HG03135 (cell line): Measurements from ENCODE around the gene NAIF1.
"Not testable (repeated sequence)": the region's sequence is repeated elsewhere in the genome, so short reads cannot be mapped to it uniquely, and the experiment has no call there.

Source experiments
- ATAC-seq: cut with Tn5 transposase; IDR thresholded peaks from one replicate; pipeline ENCODE4 v1.9.1; 2021; ENCODE audit warnings: mild to moderate bottlenecking, moderate library complexity; ENCODE audit not compliant: unreplicated experiment

NAIF1 gene, protein sequence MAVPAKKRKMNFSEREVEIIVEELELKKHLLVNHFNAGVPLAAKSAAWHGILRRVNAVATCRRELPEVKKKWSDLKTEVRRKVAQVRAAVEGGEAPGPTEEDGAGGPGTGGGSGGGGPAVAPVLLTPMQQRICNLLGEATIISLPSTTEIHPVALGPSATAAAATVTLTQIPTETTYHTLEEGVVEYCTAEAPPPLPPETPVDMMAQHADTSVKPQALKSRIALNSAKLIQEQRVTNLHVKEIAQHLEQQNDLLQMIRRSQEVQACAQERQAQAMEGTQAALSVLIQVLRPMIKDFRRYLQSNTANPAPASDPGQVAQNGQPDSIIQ

DNA sequence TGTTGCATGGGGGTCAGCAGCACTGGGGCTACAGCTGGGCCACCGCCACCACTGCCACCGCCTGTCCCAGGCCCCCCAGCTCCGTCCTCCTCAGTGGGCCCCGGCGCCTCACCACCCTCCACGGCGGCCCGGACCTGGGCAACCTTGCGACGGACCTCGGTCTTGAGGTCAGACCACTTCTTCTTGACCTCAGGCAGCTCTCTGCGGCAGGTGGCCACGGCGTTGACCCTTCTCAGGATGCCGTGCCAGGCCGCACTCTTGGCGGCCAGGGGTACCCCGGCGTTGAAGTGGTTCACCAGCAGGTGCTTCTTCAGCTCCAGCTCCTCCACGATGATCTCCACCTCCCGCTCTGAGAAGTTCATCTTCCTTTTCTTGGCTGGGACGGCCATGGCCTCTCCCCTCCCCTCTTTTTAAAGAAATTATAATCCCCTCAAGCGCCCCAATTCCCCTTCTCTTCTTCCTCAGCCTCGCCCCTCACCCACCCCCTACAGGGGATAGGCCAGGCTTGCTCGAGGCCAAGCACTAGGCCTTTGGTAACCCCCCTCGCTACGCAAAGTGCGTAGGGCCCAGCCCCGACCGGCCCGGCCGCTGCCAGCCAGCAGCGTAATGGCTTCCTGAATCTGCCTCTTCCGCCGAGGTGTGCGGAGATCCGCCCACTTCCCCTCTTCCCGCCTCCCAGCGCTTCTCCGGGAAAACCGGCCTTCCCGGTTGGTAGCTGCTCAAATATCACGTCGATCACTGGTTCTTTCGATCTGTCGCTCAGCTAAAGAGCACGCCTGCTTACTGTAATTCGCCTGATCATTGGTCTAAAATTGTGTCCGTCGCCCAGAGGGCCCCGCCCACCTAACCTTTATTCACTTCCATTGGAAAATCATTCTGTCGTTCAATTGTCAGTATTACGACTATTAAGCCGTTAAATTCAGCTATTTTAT lies at the start of gene NAIF1:
Gene NAIF1, minus strand, starts transcription at position 608 of the 932 bp plus-strand sequence. Its CDS starts 219 bp downstream, at position 389.
- ATAC-seq, result peak; percentile 57

GRCh38 chr9:128116104-128117083 lies 49.3 kb upstream of the NAIF1 start:
- ATAC-seq, result no peak

DNA sequence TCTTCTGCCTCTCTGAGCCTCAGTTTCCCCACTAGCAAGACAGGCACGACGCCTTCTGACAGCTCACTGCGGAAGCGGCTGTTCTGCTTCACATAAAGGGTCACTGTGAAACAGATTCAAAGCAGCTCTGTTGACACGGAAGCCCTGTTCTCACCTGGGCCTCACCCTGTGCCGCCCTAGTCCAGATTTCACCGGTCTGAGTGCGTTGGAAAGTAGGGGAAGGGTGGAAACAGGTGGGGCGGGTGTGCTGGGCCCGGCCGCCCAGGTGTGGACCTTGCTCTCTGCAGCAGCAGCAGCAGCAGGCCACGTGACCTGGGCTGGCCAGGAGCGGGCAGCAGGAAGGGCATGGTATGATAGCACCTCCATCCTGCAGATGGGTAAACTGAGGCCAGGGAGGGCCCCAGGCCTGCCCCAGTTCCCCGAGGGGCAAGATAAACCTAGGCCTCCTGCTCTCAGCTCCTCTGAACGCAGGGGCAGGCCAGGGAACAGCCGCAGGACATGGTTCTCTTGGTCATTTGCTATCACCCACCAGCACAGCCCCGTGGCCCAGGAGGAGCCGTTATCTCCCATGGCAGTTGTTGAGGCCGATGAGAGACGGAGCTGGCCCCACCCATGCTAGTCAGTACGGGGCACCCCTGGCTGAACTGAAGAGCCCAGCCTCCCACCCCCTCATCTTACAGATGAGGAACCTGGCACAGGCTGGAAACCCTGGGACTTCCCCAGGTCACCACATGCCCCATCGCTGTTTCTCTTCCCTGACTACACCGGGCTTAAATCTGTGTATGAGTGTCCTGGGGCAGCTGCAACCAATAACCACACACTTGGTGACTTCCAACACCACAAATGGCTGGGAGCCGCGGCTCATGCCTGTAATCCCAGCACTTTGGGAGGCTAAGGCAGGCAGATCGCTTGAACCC lies 48.3 kb upstream of the NAIF1 start:
- no peak for ATAC-seq

DNA sequence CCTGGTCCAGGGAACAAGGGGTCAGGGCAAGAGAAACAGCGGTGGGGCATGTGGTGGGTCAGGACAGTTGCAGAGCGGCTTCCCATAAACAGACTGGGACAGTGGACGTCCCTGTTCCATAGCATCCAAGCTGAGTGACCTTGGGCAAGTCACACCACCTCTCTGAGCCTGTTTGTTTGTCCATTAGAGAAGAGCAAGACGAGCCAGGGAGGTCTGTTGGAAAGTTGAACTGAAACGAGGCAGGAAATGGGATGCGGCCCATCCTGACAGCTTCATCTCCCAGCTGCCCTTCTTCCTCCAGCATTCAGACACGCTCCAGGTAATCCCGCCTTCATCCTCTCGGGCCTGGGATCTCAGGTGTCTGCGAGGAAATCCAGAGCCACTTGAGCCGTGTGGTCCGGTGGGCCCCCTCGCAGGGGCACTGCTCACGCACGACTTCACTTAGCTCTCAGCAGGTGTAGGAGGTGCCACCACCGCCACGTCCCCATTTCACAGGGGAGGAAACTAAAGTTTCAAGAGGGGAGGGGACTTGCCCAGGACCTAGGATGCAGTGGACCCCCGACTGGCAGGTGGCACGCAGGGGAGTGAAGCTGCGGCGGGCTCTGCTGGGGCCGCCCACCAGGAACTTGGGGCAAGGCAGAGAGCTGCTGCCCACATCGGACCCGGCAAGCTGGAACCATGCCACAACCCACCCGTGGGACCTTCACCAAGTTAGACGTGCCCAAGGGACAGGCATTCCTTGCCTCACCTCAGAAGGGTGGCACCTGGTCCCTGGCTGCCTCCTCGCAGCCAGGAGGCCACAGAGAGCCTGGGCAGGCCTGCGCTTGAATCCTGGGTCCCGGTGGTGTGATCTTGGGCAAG lies 47.4 kb upstream of the NAIF1 start:
- no peak for ATAC-seq

- no peak for ATAC-seq
These were observed 46.6 kb upstream of the NAIF1 start for GRCh38 chr9:128113526-128114325.

- ATAC-seq, result not testable (repeated sequence)
These were observed 44.6 kb upstream of the NAIF1 start for GRCh38 chr9:128111726-128112125.

- no peak for ATAC-seq
These were observed 42.1 kb upstream of the NAIF1 start for GRCh38 chr9:128109050-128109709.

DNA sequence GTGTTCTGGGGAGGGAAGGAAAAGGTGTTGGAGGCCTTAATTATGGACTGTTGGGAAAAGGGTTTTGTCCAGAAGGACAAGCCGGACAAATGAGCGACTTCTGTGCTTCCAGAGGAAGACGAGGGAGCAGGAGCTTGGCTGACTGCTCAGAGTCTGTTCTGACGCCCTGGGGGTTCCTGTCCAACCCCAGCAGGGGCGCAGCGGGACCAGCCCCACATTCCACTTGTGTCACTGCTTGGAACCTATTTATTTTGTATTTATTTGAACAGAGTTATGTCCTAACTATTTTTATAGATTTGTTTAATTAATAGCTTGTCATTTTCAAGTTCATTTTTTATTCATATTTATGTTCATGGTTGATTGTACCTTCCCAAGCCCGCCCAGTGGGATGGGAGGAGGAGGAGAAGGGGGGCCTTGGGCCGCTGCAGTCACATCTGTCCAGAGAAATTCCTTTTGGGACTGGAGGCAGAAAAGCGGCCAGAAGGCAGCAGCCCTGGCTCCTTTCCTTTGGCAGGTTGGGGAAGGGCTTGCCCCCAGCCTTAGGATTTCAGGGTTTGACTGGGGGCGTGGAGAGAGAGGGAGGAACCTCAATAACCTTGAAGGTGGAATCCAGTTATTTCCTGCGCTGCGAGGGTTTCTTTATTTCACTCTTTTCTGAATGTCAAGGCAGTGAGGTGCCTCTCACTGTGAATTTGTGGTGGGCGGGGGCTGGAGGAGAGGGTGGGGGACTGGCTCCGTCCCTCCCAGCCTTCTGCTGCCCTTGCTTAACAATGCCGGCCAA lies 41.3 kb upstream of the NAIF1 start:
- no peak for ATAC-seq

DNA sequence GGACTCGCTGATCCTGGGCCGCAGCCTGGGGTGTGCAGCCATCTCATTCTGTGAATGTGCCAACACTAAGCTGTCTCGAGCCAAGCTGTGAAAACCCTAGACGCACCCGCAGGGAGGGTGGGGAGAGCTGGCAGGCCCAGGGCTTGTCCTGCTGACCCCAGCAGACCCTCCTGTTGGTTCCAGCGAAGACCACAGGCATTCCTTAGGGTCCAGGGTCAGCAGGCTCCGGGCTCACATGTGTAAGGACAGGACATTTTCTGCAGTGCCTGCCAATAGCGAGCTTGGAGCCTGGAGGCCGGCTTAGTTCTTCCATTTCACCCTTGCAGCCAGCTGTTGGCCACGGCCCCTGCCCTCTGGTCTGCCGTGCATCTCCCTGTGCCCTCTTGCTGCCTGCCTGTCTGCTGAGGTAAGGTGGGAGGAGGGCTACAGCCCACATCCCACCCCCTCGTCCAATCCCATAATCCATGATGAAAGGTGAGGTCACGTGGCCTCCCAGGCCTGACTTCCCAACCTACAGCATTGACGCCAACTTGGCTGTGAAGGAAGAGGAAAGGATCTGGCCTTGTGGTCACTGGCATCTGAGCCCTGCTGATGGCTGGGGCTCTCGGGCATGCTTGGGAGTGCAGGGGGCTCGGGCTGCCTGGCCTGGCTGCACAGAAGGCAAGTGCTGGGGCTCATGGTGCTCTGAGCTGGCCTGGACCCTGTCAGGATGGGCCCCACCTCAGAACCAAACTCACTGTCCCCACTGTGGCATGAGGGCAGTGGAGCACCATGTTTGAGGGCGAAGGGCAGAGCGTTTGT lies 40.5 kb upstream of the NAIF1 start:
- ATAC-seq, result no peak

DNA sequence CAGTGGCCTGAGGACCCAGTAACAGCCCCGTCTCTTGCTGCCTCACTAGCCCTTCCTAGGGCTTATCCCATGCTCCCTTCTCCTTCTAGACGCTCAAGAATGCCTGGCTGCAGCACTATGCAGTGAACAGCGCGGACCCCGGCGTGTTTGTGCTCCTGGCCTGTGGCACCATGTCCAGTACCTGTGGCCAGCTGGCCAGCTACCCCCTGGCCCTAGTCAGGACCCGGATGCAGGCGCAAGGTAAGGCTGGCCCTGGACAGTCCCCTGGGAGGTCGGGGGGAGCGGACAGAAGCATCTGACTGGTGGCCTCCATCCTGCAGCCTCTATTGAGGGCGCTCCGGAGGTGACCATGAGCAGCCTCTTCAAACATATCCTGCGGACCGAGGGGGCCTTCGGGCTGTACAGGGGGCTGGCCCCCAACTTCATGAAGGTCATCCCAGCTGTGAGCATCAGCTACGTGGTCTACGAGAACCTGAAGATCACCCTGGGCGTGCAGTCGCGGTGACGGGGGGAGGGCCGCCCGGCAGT lies 39.9 kb upstream of the NAIF1 start:
- ATAC-seq, result no peak

DNA sequence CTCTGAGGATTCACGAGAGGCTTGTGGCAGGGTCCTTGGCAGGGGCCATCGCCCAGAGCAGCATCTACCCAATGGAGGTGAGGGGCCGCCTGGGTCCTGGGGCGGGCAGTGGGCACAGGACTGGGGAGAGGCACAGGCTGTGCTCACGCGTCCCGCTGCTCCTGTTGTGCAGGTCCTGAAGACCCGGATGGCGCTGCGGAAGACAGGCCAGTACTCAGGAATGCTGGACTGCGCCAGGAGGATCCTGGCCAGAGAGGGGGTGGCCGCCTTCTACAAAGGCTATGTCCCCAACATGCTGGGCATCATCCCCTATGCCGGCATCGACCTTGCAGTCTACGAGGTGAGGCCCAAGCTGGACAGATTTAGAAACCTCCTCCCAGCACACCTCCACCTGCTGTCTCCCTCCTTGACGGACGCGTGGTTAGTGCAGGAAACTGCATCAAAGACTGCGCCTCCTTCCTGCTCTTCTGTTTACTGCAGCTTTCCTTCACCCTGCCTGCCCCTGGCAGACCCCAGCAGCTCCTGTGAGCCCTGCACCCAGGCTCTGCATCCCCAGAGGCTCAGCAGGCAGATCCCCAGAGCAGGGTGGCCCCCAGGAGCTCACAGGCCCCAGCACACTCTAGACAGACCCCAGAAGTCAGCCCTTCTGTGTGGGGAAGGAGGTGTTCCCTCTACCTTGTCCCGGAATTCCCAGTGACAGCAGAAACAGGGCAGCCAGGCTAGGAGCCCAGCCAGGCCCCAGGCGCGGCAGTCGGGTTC lies 39.2 kb upstream of the NAIF1 start:
- no peak for ATAC-seq

DNA sequence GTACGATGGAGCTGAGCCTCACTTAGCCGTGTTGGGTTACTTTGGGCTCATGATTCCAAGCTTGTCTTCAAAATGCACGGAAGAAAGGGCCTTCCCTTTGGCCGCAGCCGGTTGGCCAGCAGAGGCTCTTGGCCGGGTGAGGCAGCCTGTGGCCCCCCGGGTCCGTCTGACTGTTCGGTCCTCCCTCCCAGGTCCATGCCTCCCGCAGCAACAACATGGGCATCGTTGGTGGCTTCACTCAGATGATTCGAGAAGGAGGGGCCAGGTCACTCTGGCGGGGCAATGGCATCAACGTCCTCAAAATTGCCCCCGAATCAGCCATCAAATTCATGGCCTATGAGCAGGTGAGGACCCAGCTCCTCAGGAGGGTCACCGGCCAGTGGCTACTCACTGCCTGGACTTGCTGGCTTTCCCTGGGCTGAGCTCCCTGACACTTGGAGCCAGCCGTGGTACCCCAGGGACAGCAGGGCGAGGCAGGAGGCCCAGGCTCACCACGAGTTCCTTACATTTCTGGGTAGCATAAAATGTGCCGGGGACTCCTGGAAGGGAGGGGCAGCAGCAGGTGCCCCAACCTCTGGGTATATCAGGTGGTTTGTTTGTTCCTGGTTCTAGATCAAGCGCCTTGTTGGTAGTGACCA lies 38.5 kb upstream of the NAIF1 start:
- no peak for ATAC-seq

- ATAC-seq, result no peak
These were observed 37.1 kb upstream of the NAIF1 start for GRCh38 chr9:128104171-128104618.

DNA sequence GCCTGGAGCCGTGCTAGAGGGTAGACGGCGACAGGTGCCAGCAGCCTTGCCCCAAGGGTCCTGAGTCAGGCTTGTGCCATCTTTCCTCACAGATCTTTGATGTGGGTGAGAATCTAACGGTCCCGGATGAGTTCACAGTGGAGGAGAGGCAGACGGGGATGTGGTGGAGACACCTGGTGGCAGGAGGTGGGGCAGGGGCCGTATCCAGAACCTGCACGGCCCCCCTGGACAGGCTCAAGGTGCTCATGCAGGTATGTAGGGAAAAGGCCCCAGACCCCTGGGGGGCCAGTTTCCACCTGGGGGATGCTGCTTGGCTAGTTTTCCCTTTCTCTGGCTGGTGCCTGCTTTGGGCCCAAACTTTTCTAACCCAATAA lies 36.5 kb upstream of the NAIF1 start:
- no peak for ATAC-seq
